ENCODE data around the gene PCLO.
"Not testable (repeated sequence)": the region's sequence is repeated elsewhere in the genome, so short reads cannot be mapped to it uniquely, and the experiment has no call there.

The PCLO gene

GRCh38 chr7:83105948-83106347 is 56.7 kb downstream of the PCLO start:
- DNase-seq (ENCODE audit: low spot score in 2 of 2) (no peak), ATAC-seq (no peak)
- Mint-ChIP-seq H3K9me3 (peaks cover 13% of the 10 kb centered on the region), H3K36me3 (no peaks in the 10 kb centered on the region), H3K4me3 (no peak overlapping the region), H3K4me1 (no peaks in the 10 kb centered on the region), H3K27ac (no peak overlapping the region)

- Mint-ChIP-seq H3K36me3 (no peaks in the 10 kb centered on the region), H3K27ac (no peak overlapping the region), H3K4me1 (no peaks in the 10 kb centered on the region), H3K4me3 (no peak overlapping the region), H3K9me3 (peaks cover 12% of the 10 kb centered on the region)
- ATAC-seq (no peak), DNase-seq (ENCODE audit: low spot score in 2 of 2) (no peak)
Observed at GRCh38 chr7:83105063-83105462, 57.6 kb downstream of the PCLO start.

GRCh38 chr7:83101530-83101929 is 61.2 kb downstream of the PCLO start:
- H3K27ac Mint-ChIP-seq, result no peak overlapping the region
- H3K4me3 Mint-ChIP-seq, result no peak overlapping the region
- ATAC-seq, result no peak
- H3K36me3 Mint-ChIP-seq, result no peaks in the 10 kb centered on the region
- DNase-seq (ENCODE audit: low spot score in 2 of 2), result no peak
- peaks cover 8% of the 10 kb centered on the region for H3K9me3 Mint-ChIP-seq
- no peaks in the 10 kb centered on the region for H3K4me1 Mint-ChIP-seq

- H3K36me3 Mint-ChIP-seq, result no peaks in the 10 kb centered on the region
- H3K27ac Mint-ChIP-seq, result no peak overlapping the region
- ATAC-seq (no peak), DNase-seq (ENCODE audit: low spot score in 2 of 2) (no peak)
- H3K9me3 Mint-ChIP-seq, result peaks cover 17% of the 10 kb centered on the region
- no peaks in the 10 kb centered on the region for H3K4me1 Mint-ChIP-seq
- H3K4me3 Mint-ChIP-seq, result no peak overlapping the region
Observed at GRCh38 chr7:83096065-83096580, 66.6 kb downstream of the PCLO start.

GRCh38 chr7:83085299-83085698 is 77.4 kb downstream of the PCLO start:
- Mint-ChIP-seq H3K4me1 (no peaks in the 10 kb centered on the region), H3K9me3 (peaks cover 18% of the 10 kb centered on the region)

GRCh38 chr7:83079879-83080278 is 82.8 kb downstream of the PCLO start:
- H3K27ac Mint-ChIP-seq; DNase-seq (ENCODE audit: low spot score in 2 of 2); H3K36me3 Mint-ChIP-seq; ATAC-seq; H3K4me3 Mint-ChIP-seq; H3K4me1 Mint-ChIP-seq: not testable (repeated sequence)
- H3K9me3 Mint-ChIP-seq, result peaks cover 14% of the 10 kb centered on the region

More at GRCh38 chr7:83085299-83085698, 77.4 kb downstream of the PCLO start:
- ATAC-seq, result no peak
- Mint-ChIP-seq H3K36me3 (no peaks in the 10 kb centered on the region), H3K4me3 (no peak overlapping the region), H3K27ac (no peak overlapping the region)
- DNase-seq (ENCODE audit: low spot score in 2 of 2), result no peak

- no peak for ATAC-seq
- H3K9me3 Mint-ChIP-seq, result peaks cover 10% of the 10 kb centered on the region
Observed at GRCh38 chr7:83077328-83077727, 85.4 kb downstream of the PCLO start.

GRCh38 chr7:83072576-83073517 is 89.8 kb downstream of the PCLO start:
- no peaks in the 10 kb centered on the region for H3K36me3 Mint-ChIP-seq
- no peak overlapping the region for H3K27ac Mint-ChIP-seq
- no peak overlapping the region for H3K4me3 Mint-ChIP-seq
- ATAC-seq (no peak), DNase-seq (ENCODE audit: low spot score in 2 of 2) (no peak)
- H3K9me3 Mint-ChIP-seq, result peaks cover 17% of the 10 kb centered on the region
- no peaks in the 10 kb centered on the region for H3K4me1 Mint-ChIP-seq

More at GRCh38 chr7:83077328-83077727, 85.4 kb downstream of the PCLO start:
- no peak overlapping the region for H3K27ac Mint-ChIP-seq
- no peaks in the 10 kb centered on the region for H3K36me3 Mint-ChIP-seq
- no peak for DNase-seq (ENCODE audit: low spot score in 2 of 2)
- no peak overlapping the region for H3K4me3 Mint-ChIP-seq
- no peaks in the 10 kb centered on the region for H3K4me1 Mint-ChIP-seq

- H3K27ac Mint-ChIP-seq, result no peak overlapping the region
- H3K4me1 Mint-ChIP-seq, result no peaks in the 10 kb centered on the region
- no peak for ATAC-seq
Observed at GRCh38 chr7:83065714-83066113, 97.0 kb downstream of the PCLO start.

GRCh38 chr7:83060218-83060617 is 102.5 kb downstream of the PCLO start:
- H3K36me3 Mint-ChIP-seq, result no peaks in the 10 kb centered on the region
- no peaks in the 10 kb centered on the region for H3K4me1 Mint-ChIP-seq
- DNase-seq (ENCODE audit: low spot score in 2 of 2) (no peak), ATAC-seq (no peak)
- peaks cover 12% of the 10 kb centered on the region for H3K9me3 Mint-ChIP-seq
- H3K4me3 Mint-ChIP-seq, result no peak overlapping the region
- no peak overlapping the region for H3K27ac Mint-ChIP-seq

More at GRCh38 chr7:83065714-83066113, 97.0 kb downstream of the PCLO start:
- no peak overlapping the region for H3K4me3 Mint-ChIP-seq
- peaks cover 12% of the 10 kb centered on the region for H3K9me3 Mint-ChIP-seq
- no peak for DNase-seq (ENCODE audit: low spot score in 2 of 2)
- no peaks in the 10 kb centered on the region for H3K36me3 Mint-ChIP-seq

GRCh38 chr7:83058667-83059066 is 104.0 kb downstream of the PCLO start:
- Mint-ChIP-seq H3K27ac (no peak overlapping the region), H3K4me1 (no peaks in the 10 kb centered on the region), H3K4me3 (no peak overlapping the region), H3K9me3 (peaks cover 12% of the 10 kb centered on the region), H3K36me3 (no peaks in the 10 kb centered on the region)
- DNase-seq (ENCODE audit: low spot score in 2 of 2), result no peak
- ATAC-seq, result no peak

- Mint-ChIP-seq H3K9me3 (peaks cover 21% of the 10 kb centered on the region), H3K36me3 (no peaks in the 10 kb centered on the region), H3K27ac (no peak overlapping the region), H3K4me3 (no peak overlapping the region), H3K4me1 (no peaks in the 10 kb centered on the region)
- ATAC-seq (no peak), DNase-seq (ENCODE audit: low spot score in 2 of 2) (no peak)
Observed at GRCh38 chr7:83055197-83055596, 107.5 kb downstream of the PCLO start.

GRCh38 chr7:83054472-83054871 is 108.2 kb downstream of the PCLO start:
- DNase-seq (ENCODE audit: low spot score in 2 of 2) (no peak), ATAC-seq (no peak)
- H3K36me3 Mint-ChIP-seq, result no peaks in the 10 kb centered on the region
- H3K9me3 Mint-ChIP-seq, result peaks cover 20% of the 10 kb centered on the region
- H3K4me1 Mint-ChIP-seq, result no peaks in the 10 kb centered on the region
- H3K27ac Mint-ChIP-seq, result no peak overlapping the region
- H3K4me3 Mint-ChIP-seq, result no peak overlapping the region

- no peak for DNase-seq (ENCODE audit: low spot score in 2 of 2)
- Mint-ChIP-seq H3K27ac (no peak overlapping the region), H3K9me3 (peaks cover 22% of the 10 kb centered on the region), H3K36me3 (no peaks in the 10 kb centered on the region), H3K4me3 (no peak overlapping the region), H3K4me1 (no peaks in the 10 kb centered on the region)
- no peak for ATAC-seq
Observed at GRCh38 chr7:83053965-83054364, 108.7 kb downstream of the PCLO start.

GRCh38 chr7:83040484-83040883 is 122.2 kb downstream of the PCLO start:
- Mint-ChIP-seq H3K4me1 (no peaks in the 10 kb centered on the region), H3K9me3 (peaks cover 13% of the 10 kb centered on the region), H3K27ac (no peak overlapping the region), H3K36me3 (no peaks in the 10 kb centered on the region), H3K4me3 (no peak overlapping the region)
- no peak for ATAC-seq
- no peak for DNase-seq (ENCODE audit: low spot score in 2 of 2)

GRCh38 chr7:83038787-83039186 is 123.9 kb downstream of the PCLO start:
- no peak for DNase-seq (ENCODE audit: low spot score in 2 of 2)
- ATAC-seq, result no peak
- no peaks in the 10 kb centered on the region for H3K36me3 Mint-ChIP-seq
- H3K4me1 Mint-ChIP-seq, result no peaks in the 10 kb centered on the region
- no peak overlapping the region for H3K27ac Mint-ChIP-seq
- H3K4me3 Mint-ChIP-seq, result no peak overlapping the region
- H3K9me3 Mint-ChIP-seq, result peaks cover 7% of the 10 kb centered on the region

Data from stimulated activated effector memory CD8-positive, alpha-beta T cell treated with anti-CD3 and anti-CD28 coated beads, Interleukin-12 subunit alpha, Interleukin-12 subunit beta, amount 100 ng/mL, for 72 hours (primary cell).